OCI-M2 (cell line): ENCODE measurements around the gene SNCB.

ENCODE experiments used
- DNase-seq: peaks from one replicate; lab custom pipeline; 2025; ENCODE audit not compliant: unreplicated experiment; lab: John Stamatoyannopoulos, UW

SNCB gene

GRCh38 chr5:176629853-176630680 is at the start of gene SNCB, which contains the start of gene EIF4E1B:
Gene SNCB (minus strand): TSS chr5:176630534. CDS start chr5:176629654, 880 bp downstream.
Gene EIF4E1B (plus strand): TSS chr5:176630675. CDS start chr5:176642788, 12,113 bp downstream.
- DNase-seq = no peak

DNA sequence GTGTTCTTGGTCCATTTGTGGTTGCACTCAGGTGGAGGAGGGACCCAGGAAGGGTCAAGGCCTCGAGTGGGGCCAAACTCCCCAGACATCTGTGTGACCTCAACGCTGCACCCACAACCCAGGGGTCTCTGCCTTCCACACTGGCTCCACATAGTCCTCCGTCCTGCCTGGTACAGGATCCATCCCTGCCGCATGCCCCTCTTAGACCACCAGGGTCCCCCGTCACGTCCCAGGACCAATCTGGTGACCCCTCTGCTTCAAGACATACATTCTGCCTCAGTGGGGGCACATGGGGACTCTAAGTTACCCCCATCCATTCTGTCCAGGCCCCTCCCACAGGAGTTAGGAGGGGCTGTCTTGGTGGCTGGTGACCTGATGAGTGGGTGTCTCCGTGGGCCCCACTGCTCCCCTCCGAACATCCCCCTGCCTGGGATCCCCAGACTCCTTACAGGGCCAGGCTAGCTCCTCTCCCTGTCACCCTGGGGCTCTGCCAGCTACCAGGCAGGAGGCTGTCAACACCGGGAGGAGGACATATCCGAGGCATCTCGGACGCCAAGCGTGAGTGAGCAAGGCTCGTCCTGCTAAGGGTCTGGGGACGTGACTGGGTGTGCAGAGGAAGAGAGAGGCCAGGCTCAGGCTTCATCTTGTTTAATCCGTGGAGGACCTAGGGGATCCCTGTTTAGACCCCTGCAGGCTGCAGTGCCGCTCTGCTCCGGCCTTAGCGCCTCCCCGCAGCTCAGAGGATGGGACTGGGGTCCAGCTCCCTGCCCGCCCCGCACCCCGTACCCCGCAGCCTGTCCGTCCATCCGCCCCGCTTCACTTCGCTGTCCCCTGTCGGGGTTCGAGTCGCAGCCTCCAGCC is 49.3 kb upstream of the SNCB start:
- no peak for DNase-seq

DNA sequence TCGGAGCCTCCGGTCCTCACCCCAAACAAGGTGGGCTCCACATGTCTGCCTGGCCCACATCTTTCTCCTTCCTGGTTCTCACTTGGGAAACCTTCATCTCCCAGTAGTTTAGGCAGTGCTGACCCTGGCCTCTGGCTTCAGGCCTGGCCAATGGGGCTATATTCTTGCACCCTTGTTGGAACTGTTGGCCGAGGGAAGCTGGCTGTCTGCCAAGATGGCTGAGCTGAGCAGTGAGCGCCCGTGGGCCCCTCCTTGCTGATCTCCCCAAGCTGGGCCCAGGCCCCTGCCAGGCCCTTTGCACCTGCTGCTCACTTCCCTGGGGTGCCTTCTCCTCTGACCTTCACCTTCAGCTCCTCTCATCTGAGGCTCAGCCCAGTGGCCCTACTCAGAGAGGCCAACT is 48.2 kb upstream of the SNCB start:
- no peak for DNase-seq

DNA sequence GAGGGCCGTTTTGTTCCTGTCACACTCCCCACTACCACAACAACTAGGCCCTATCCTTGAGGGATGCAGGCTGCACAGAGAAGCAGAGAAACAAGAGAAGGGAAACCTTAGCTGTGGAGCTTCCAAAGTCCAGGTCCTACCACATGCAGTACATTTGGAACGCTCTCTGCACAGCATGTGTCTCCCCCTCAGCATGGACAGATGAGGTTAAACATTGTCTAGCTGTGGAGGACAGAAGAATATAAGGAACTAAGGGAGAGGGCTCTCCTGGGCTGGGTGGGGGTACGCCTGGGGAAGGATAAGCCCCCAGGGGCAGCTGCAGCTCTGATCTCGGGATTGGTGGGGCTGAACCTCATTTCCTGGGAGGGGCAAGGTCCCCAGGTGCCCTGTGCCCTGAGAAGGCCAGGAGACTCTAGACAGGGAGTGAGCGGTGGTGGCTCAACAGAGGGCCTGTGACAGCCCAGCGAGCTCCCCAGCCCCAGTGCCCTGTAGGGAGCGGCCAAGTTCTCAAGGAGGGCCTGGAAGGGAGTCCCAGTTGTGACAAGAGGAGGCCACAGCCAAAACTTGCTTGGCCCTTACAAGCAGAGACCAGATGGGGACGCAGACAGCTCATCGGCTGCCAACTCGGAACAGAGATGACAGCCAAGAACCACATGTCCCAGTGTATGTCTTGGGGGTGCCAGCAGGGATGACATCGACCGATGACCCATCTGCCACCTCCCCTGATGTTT is 47.0 kb upstream of the SNCB start:
- DNase-seq = no peak

GRCh38 chr5:176676361-176676824 is 46.1 kb upstream of the SNCB start:
- DNase-seq = no peak

DNA sequence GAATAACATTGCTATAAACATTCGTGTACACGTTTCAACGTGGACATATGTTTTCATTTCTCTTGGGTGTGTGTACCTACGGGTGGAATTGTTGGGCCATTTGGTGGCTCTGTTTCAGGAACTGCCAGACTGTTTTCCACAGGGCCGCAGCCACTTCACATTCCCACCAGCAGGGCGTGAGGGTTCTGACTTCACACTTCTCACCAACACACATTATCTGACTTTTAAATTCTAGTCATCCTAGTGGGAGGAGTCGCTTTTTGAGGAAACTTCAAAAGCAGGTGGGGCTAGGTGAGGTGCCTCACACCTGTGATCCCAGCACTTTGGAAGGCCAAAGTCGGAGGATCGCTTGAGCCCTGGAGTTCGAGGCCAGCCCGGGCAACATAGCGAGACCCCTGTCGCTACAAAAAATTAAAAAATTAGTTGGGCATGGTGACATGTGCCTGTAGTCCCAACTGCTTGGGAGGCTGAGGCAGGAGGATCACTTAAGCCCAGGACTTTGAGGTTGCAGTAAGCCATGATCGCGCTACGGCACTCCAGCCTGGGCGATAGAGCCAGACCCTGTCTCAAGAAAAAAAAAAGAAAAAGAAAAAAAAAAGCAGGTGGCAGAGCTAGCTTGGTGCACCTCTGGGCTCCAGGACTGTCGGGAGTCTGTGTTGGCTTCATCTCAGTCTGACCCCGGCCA is 45.5 kb upstream of the SNCB start:
- DNase-seq = no peak

GRCh38 chr5:176674799-176675198 is 44.5 kb upstream of the SNCB start:
- no peak for DNase-seq

- no peak for DNase-seq
Observed at GRCh38 chr5:176673651-176674583, 43.6 kb upstream of the SNCB start.

- DNase-seq = no peak
Observed at GRCh38 chr5:176671890-176672747, 41.8 kb upstream of the SNCB start.

- no peak for DNase-seq
Observed at GRCh38 chr5:176671399-176671798, 41.1 kb upstream of the SNCB start.

DNA sequence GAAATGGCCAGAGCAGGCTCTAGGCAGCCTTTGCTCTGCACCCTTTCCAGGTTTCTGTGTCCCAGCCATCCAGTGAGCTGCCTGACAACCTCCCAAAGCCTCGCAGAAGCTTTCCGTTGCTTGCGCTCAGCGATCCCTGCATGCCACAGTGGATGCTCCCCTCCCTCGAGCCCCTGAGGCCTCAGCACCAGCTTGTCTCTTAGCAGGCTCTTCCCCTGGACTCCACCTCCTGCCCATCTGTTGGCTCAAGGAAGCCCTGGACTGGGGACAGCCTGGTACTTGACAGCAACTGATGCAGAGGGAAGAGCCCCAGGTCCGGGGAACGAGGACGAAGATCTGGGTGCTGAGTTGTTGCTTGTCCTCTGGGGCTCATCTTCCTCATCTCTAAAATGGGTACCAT is 40.1 kb upstream of the SNCB start:
- DNase-seq = no peak

- no peak for DNase-seq
Observed at GRCh38 chr5:176667637-176668036, 37.3 kb upstream of the SNCB start.

DNA sequence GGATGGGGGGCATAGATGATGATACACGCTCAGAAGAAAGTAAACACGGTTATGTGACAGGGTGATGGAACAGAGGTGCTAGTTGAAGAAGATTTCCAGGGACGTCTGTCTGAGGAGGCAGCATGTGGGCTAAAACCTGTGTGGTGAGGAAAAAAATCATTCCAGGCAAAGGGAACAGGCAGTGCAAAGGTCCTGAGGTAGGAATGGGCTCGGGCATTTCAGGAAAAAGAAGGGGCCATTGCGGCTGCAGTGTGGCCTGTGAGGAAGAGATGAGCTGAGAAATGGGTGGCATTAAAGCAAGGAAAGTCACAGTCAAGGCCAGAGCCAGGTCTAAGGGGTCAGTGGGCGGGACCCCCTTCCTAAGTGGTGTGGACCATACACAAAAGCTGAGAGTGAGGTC is 35.2 kb upstream of the SNCB start:
- no peak for DNase-seq

GRCh38 chr5:176664886-176665285 is 34.6 kb upstream of the SNCB start:
- no peak for DNase-seq

- DNase-seq = no peak
Observed at GRCh38 chr5:176664479-176664878, 34.1 kb upstream of the SNCB start.

DNA sequence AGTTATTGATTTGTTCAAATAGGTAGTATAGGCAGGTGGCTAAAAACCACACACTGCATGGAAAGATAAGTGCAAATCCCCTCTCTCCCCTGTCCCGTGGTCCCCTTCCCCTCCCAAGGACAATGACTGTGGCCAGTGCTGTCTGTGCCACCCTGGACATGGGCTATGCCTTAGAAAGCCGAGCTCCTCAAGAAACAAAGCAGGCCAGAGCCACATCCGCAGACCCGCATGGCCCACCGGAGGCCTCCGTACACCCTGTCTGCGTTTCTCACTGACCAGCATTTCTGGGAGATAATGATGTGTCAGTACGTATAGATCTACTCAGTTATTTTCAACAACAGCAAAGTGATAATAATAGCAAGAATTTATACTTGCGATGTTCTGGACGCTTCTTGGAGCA is 33.2 kb upstream of the SNCB start:
- no peak for DNase-seq

GRCh38 chr5:176662371-176663333 is 32.3 kb upstream of the SNCB start:
- no peak for DNase-seq
